Dermis lymphatic vessel endothelial cell (primary cell): ENCODE data around the gene MTCP1. TPM values are rescaled to one million over a fixed set of nuclear protein-coding genes. Genes with fewer than 3 reads are reported as not detected.

Experiments
- total RNA-seq: library from RNA; depleted of rRNA; stranded (reverse); fragments of >200 nt; gene quantifications from 2 replicates; pipeline ENCODE4 v1.2.1, GENCODE V29; 2014

MTCP1 gene, protein sequence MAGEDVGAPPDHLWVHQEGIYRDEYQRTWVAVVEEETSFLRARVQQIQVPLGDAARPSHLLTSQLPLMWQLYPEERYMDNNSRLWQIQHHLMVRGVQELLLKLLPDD
- total RNA-seq = 17.6 and 20.7 TPM in 2 replicates

DNA sequence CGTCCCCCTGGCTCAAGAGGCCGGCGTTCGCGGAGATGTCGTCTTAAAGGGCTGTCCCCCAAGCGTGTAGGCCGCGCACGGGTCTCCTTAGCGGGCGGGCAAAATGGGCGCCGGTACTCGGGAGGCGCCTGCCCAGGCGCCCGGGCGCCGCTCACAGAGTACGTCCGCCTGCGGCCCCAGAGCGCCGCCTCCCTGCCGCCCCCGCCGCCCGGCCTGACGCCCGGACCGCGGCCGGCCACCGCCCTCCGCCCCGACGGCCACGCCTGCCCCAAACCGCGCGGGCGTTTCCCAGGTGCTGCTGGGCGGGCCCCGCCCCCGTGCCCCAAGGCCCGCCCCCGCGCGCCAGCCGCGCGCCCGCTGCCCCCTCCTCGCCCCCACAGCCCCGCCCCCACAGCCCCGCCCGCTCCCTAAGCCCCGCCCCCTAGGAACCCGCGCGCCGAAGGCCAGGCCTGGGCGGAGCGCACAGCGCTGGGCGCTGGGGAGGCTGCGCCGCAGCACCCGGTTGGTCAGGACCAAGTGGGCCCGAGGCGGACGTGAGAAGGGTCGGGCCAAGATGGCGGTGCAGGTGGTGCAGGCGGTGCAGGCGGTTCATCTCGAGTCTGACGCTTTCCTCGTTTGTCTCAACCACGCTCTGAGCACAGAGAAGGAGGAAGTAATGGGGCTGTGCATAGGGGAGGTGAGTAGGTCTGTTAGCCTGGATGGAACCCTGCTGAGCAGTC lies at the start of gene MTCP1, which contains the start of the genes BRCC3 and CMC4:
Gene MTCP1 (minus strand): TSS at position 162 of the 719 bp plus-strand sequence. CDS start 5,126 bp downstream, outside the sequence.
Gene BRCC3 (plus strand): TSS at position 534 of the 719 bp plus-strand sequence. CDS start 20 bp downstream, at position 554.
Gene CMC4 (minus strand): TSS at position 162 of the 719 bp plus-strand sequence. CDS start 7,113 bp downstream, outside the sequence.

DNA sequence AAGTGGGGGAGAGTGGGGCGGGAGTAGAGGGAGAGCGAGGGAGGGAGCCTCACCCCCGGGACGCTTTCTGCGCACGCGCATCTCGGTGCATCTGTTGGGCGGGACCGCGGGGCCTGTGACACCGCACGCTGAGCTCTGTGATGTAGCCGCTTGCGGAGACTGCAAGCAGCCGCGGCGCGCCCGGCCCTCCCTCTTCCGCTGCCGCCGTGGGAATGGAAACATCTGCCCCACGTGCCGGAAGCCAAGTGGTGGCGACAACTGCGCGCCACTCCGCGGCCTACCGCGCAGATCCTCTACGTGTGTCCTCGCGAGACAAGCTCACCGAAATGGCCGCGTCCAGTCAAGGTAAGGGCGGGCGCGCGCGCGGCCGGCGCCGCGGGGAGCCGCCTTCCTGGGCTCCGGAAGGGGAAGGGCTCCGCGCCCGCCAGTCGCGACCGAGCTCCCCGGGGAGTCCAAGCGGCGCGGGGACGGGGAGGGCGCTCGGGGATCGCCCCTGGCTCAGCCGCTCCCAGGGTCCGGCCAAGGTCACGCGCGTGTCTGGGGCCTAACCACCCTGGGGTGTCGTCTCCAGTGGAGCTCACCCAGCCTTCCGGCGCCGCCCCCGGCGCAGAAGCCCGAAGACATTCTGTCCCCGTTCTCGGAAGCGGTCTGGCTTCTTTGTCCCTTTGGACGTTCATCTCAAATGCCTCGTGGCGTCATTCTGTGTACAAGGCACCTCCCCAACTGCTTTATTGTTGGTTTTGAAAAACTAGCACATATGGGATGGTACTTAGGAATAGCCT lies 44.0 kb downstream of the MTCP1 start, which contains the start of gene FUNDC2:
Gene FUNDC2 (plus strand): TSS at position 118 of the 782 bp plus-strand sequence. CDS start 95 bp downstream, at position 213.

DNA sequence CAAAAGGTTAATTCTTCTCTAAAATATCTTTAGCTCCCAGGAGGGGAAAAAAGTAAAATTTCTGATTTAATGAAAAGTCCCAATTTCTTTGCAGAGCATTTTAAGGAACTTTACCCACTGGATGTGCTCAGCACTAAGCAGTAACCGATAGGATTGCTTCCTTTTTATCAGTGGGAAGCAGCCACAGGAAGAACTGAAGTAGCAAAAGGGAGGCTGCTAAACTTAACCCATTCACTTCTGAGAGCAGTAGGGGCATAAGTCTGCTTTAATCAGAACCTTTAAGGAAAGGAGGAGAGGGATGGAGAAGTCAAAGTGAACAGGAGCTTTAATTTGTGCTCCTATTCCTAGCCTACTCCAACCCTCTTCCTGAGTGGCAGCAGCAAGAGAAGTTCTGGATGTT lies 48.4 kb downstream of the MTCP1 start, which contains the start of gene F8:
Gene F8 (minus strand): TSS at position 139 of the 400 bp plus-strand sequence. CDS start 171 bp downstream, outside the sequence.

Other genes starting within 250 kb of the MTCP1 start
- not detected in 2 replicates for gene SMIM9, start 236.5 kb downstream of the MTCP1 start, total RNA-seq
- 1.7 and 2.1 TPM in 2 replicates for gene F8A1, start 184.8 kb downstream of the MTCP1 start, total RNA-seq
- gene F8, start 48.4 kb downstream of the MTCP1 start, total RNA-seq = 15.1 and 22.4 TPM in 2 replicates
- gene FUNDC2, start 44.3 kb downstream of the MTCP1 start, total RNA-seq = 98.7 and 111 TPM in 2 replicates
- 9.4 and 10.7 TPM in 2 replicates for gene CMC4, start within 50 bp of the MTCP1 start, total RNA-seq
- gene BRCC3, start 372 bp upstream of the MTCP1 start, total RNA-seq = 11.3 and 11.5 TPM in 2 replicates
- 48.9 and 57.2 TPM in 2 replicates for gene VBP1, start 145.3 kb upstream of the MTCP1 start, total RNA-seq
- gene RAB39B, start 193.4 kb upstream of the MTCP1 start, total RNA-seq = 0.11 and 0.52 TPM in 2 replicates